NCI-H128 (cell line): Measurements from ENCODE around the gene PTPN12.
A peak's percentile ranks its signal among the peaks of the same experiment; 100 is the strongest.

Source experiments
- DNase-seq: peaks from one replicate; lab custom pipeline; 2025; ENCODE audit not compliant: unreplicated experiment; lab: John Stamatoyannopoulos, UW

The PTPN12 gene

DNA sequence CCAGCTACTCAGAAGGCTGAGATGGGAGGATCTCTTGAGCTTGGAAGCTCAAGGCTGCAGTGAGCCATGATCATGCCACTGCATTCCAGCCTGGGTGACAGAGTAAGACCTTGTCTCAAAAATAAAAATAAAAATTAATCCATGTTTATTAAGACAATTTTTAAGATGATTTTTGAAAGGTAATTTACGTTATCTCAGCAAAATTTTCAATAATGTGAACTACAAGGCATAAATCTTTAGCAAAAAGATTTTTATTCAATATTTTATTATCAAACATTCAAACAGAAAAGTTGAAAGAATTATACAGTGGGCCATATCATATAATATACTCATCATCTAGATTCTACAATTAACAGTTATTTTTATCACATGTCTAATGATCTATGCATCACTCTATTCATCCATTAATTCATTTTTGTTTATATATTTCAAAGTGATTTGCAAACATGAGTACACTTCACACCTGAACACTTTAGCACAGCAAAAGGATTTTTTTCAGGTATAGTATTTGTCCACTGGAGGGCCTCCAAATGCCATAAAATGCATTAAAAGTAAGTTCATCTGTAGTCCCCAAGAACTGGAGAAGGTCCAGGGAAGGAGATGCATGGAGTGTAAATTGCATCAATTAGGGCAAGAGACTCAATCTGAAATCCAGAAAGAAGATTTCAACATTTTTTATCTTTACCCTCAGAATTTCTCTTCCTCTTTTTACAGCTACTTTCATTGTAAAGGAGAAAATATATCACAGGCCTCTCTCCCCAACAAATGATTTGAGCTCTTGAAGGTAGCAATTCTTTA, 120.5 kb downstream of the PTPN12 start:
- DNase-seq, result peak; percentile 31

DNA sequence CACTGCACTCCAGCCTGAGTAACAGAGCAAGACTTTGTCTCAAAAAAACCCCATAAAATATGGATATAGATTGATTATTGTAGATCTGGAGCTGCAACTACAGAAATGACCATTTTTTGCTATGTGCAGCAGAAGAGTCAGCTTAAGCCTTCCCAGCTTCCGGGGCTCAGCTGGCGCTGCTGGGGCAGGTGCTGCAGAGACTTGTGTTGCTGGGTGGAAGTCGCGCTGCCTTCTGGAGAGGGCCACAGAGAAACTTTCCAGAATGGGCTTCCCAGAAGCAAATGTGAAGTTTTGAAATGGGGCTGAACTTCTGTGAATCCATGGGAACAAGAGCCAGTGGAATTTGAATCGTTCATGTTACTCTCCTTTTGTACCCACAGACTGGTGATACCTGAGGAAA, 121.8 kb downstream of the PTPN12 start:
- no peak for DNase-seq

DNA sequence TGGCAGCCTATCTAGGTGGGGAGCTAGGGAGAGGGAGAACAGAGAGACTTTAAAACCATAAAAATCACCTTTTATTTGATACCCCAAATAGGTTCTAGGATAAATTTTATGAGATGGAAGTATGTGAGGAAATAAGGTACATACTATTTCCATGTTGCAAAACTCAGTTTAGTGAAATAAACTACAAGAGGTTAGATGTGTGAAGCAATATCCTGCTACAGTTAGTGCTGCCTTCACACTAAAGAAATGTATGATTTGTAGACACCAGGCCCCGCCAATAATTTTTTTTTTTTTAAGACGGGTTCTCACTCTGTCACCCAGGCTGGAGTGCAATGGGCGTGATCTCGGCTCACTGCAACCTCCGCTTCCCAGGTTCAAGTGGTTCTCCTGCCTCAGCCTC, 124.7 kb downstream of the PTPN12 start:
- no peak for DNase-seq

DNA sequence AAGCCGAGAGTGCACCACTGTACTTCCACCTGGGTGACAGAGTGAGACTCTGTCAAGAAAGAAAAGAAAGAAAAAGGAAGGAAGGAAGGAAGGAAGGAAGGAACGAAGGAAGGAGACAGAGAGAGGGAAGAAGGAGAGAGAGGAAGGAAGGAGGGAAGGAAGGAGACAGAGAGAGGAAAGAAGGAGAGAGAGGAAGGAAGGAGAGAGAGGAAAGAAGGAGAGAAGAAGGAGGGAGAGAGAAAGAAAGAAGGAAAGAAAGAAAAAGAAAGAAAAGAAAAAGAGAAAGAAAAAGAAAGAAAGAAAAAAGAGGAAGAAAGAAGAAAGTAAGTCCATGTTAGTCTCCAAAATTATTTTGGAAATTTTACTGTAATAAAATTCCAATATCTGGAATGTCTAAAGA, 125.8 kb downstream of the PTPN12 start:
- DNase-seq, result no peak

DNA sequence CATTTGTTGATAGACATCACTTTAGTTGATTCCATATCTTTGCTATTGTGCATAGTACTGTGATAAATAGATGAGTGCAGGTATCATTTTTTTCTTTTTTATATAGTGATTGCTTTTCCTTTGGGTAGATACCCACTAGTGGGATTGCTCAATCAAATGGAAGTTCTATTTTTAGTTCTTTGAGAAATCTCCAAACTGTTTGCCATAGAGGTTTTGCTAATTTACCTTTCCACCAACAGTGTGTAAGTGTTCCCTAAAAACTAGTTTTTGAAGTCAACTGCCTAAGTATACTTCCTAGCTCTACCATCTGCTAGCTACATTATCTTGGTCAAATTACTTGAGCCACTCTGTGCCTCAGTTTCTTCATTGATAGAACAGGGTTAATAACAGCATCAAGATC, 127.6 kb downstream of the PTPN12 start:
- DNase-seq, result no peak

DNA sequence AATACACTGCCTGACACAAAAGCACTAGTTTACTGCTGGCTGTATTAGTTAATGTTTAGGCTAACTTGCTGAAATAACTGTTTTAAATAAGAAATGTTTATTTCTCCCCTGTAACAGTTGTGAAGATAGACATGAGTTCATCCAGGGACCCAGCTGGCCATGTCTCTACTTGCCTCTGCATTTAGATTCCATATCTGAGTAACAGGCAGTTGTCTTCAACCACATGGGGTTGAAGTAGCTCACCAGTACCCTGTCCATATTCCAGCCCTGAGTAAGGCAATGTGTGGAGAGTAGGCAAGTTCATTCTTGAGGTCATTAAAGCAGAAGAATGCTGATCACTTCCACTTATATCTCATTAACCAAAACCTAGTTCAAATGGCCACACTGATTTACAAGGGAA, 128.1 kb downstream of the PTPN12 start:
- DNase-seq, result no peak

DNA sequence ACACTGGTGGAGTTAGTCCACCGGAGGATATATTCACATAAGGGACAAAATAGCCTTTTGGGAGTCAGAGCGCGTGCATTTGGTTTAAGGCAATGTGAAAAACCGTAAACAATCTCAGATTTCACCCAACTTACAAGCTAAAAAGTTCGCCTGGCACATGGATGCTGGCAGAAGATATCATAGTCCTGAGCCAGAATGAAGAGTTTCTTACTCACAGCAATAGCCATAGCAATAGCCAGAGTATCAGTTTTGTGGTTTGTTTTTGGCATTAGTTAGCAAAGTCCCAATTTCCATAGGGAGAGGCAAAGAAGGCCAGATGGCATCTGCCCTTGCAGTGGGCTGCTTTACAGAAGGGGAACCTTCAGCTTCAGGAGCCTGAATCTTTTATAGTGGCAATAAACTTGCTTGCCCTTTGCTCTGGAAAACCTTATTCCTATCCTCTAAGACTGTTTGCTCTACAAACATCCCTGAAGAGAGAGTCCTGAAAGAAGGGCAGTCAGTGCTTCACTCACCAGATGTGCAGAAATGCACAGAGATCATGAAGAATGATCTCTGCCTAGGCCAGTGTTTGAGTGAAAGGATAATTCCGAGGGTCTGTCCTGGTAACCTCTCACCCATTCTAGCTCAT, 130.5 kb downstream of the PTPN12 start:
- DNase-seq, result no peak

DNA sequence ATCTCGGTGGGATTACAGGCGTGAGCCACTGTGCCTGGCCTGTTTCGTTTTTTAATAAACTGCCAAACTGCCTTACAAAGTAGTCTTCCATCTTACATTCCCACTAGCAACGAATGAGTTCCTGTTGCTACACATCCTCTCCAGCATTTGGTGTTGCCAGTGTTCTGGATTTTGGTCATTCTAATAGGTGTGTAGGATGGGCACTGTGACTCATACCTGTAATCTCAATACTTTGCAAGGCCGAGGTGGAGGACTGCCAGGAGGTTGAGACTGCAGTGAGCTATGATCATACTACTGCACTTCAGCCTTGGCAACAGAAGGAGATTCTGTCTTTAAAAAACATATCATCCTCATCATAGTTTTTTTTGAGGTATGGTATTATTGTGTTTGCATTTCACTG, 137.8 kb downstream of the PTPN12 start:
- DNase-seq, result no peak

DNA sequence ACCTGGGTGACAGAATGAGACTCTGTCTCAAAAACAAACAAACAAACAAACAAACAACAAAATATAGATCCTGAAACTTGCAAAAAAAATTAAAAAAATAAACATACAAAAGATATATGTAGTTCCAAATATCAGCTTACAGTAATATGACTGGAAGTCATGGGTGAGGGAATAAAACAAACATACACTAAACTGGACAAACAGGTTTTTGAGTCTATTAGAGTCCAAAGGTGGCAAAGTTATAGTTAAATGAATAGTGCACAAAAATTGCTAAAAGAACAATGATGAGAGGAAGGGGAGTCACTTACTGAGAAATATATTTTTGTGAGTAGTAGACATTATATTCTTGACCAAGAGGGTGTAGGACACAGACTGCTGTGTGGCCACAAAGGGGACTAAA, 142.5 kb downstream of the PTPN12 start:
- DNase-seq, result no peak

DNA sequence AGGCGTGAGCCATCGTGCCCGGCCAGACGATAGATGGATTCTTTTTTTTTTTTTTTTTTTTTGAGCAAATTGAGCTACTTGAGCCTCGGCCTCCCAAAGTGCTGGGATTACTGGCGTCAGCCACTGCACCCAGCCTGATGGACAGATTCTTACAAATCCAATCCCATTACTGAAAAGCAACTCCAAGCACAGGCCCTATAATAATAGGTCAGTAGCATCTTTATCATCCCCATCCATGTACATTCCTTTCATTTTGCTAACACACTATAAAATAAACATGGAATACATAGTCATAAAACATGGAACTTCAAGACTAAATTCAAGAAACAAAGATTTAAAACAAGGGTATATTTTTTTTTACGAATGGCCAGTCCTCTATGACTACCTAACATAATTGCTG, 143.2 kb downstream of the PTPN12 start:
- no peak for DNase-seq

DNA sequence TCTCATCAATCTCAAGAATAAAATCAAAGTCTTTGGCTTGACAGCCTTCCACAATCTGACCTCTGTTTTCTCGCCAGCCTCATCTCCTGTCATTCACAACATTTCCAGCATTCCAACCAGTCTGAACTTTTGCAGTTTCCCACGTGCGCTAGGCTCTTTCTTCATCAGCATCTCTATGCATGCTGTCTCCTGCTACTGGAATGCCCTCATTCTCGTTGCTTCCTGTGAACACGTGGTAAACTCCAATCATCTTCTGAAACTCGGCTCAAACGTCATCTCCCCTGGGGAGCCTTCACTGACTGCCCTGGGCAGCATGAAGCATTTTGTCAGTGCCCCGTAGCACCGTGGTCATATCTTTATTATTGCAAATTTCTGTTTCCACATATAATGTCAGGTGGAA, 146.9 kb downstream of the PTPN12 start:
- DNase-seq, result no peak

DNA sequence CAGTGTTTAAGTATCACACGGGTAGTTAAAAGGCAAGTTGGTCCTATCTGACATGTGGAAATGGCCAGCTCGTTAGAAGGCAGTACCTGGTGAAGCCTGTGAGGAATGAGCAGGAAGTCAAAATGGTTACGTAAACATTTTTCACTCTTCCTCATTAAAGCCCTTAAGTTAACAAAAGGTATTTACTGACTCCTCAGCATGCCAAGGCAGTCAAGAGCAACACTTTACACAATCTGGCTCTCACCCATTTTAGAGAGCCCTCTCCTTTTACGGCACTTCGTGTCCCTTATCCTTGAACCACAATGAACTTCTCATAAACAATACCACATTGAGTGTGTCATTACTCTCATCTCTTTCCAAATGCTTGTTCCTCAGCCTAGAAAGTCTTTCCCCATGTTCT, 148.1 kb downstream of the PTPN12 start:
- DNase-seq, result no peak

DNA sequence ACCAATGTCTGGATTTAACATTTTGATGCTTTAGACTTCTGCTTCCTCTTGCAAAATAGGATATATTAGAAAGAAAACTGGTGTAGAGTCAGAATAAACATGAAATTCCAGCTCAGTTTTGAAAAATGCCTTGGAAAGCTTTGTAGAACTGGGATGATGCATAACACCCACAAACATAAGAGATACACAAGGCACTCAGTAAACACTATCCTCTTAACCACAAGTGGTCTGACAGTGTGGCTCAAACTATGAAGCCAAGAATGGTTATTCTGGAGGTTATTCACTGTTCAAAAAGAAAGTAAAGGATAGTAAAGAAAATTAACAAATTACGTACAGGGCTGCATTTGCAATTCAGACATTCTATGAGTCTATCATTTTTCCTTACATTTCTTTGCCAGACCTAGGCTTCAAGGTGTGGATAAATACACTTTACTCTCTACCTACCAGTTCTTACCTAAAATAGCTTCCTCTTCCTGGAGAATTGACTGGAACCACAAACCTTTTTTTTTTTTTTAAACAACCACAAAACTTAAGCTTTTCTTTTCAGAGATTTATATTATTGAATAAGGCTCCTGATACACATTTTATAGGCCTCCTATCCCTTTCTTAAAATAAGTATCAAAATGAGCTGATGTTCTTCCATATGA, 150.1 kb downstream of the PTPN12 start:
- DNase-seq, result no peak

DNA sequence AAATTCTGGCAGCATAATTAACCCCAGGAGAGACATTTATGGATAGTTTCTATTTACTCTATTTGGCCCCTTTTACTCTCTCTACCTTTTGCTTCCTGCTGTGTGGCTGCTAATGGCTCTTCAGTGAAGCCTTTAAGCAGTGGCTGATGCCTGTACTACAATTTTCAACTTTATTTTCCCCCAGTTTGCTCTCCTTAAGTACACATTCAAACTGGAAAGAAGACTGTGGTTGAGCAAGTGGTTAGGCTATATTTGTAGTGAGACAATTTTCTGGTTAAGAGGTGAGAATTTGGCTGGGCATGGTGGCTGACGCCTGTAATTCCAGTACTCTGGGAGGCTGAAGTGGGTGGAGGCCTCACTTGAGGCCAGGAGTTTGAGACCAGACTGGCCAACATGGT, 150.7 kb downstream of the PTPN12 start:
- DNase-seq, result no peak
